GM18511 (cell line): ENCODE results near the gene FMNL2.

Experiments
- ATAC-seq: cut with Tn5 transposase; IDR thresholded peaks from one replicate; pipeline ENCODE4 v1.9.1; 2021; ENCODE audit warnings: mild to moderate bottlenecking, moderate library complexity; ENCODE audit not compliant: unreplicated experiment

Gene FMNL2

GRCh38 chr2:152682663-152683062 is 347.7 kb downstream of the FMNL2 start:
- no peak for ATAC-seq

GRCh38 chr2:152683400-152683799 is 348.4 kb downstream of the FMNL2 start:
- no peak for ATAC-seq

GRCh38 chr2:152686321-152686720 is 351.3 kb downstream of the FMNL2 start:
- no peak for ATAC-seq

GRCh38 chr2:152693033-152693432 is 358.1 kb downstream of the FMNL2 start:
- ATAC-seq: peak; percentile 90

GRCh38 chr2:152694161-152694661 is 359.2 kb downstream of the FMNL2 start:
- ATAC-seq: peak; percentile 46

- no peak for ATAC-seq
Observed at GRCh38 chr2:152695763-152696162, 360.8 kb downstream of the FMNL2 start.

GRCh38 chr2:152696476-152696875 is 361.5 kb downstream of the FMNL2 start:
- no peak for ATAC-seq
